Measurements from ENCODE around the gene PPP2R2C.

- TF ChIP-seq, protein P1, sequence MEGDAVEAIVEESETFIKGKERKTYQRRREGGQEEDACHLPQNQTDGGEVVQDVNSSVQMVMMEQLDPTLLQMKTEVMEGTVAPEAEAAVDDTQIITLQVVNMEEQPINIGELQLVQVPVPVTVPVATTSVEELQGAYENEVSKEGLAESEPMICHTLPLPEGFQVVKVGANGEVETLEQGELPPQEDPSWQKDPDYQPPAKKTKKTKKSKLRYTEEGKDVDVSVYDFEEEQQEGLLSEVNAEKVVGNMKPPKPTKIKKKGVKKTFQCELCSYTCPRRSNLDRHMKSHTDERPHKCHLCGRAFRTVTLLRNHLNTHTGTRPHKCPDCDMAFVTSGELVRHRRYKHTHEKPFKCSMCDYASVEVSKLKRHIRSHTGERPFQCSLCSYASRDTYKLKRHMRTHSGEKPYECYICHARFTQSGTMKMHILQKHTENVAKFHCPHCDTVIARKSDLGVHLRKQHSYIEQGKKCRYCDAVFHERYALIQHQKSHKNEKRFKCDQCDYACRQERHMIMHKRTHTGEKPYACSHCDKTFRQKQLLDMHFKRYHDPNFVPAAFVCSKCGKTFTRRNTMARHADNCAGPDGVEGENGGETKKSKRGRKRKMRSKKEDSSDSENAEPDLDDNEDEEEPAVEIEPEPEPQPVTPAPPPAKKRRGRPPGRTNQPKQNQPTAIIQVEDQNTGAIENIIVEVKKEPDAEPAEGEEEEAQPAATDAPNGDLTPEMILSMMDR (IDR thresholded peaks at IDR 0.05), result no peak
- TF ChIP-seq POLR2A (IDR thresholded peaks at IDR 0.05), result no peak
Measured at GRCh38 chr4:6492861-6493657, 20.6 kb upstream of the PPP2R2C start.

Measured in body of pancreas (tissue), 4 donors.